Adrenal gland (tissue), 12 donors: ENCODE results near the gene PAPOLB. TPM values are rescaled to one million over a fixed set of nuclear protein-coding genes. Genes with fewer than 3 reads are reported as not detected.

Experiments used
- DNase-seq, 7 donors: peaks; one replicate each; pipeline ENCODE4 v3.0.0-alpha.2; 2019 to 2020
- H3K27ac ChIP-seq, 5 donors: fragments of 200-600 bp; sonication (generic) in 4 of 5; 1 replicate in 3 of 5; 2 replicates in 2 of 5; pipeline versions ENCODE4 v1.5.1 to v1.8.0; 2016 to 2020; ENCODE audit warnings: mild to moderate bottlenecking in 1 of 5
- H3K27me3 ChIP-seq: fragments of 200-600 bp; 2 replicates; pipeline ENCODE4 v1.8.0; 2021
- H3K36me3 ChIP-seq, 2 donors: fragments of 200-600 bp; replicated peaks in 1 of 2; 1 replicate in 1 of 2; 2 replicates in 1 of 2; pipeline versions ENCODE4 v1.5.1 to v1.8.0; 2018 to 2022
- H3K4me1 ChIP-seq, 2 donors: fragments of 200-600 bp; replicated peaks in 1 of 2; 1 replicate in 1 of 2; 2 replicates in 1 of 2; pipeline versions ENCODE4 v1.5.1 to v1.8.0; 2018 to 2021
- H3K4me3 ChIP-seq, 4 donors: fragments of 200-600 bp; sonication (generic) in 3 of 4; one replicate each; pipeline ENCODE4 v1.5.1; 2016 to 2018
- H3K9me3 ChIP-seq, 3 donors: fragments of 200-600 bp; sonication (generic) in 1 of 3; replicated peaks in 1 of 3; 1 replicate in 2 of 3; 2 replicates in 1 of 3; pipeline versions ENCODE4 v1.5.1 to v1.8.0; 2016 to 2021
- CTCF ChIP-seq, 6 experiments: fragments of 450-650 bp in 4 of 6; fragments of 200-600 bp in 2 of 6; sonication (generic) in 1 of 6; IDR thresholded peaks; 1 replicate in 5 of 6; 2 replicates in 1 of 6; pipeline versions ENCODE4 v1.5.1 to v1.8.0; 2016 to 2021; ENCODE audit warnings: antibody characterized with exemption in 6 of 6, mild to moderate bottlenecking in 2 of 6, moderate library complexity in 1 of 6
- POLR2A ChIP-seq, 2 donors: fragments of 450-650 bp; IDR thresholded peaks; one replicate each; pipeline ENCODE4 v1.6.1; 2017; ENCODE audit warnings: antibody characterized with exemption in 2 of 2, mild to moderate bottlenecking in 2 of 2, moderate library complexity in 1 of 2
- WGBS, 4 donors: extraction: QIAGEN DNeasy Blood & Tissue Kit in 2 of 4; methylation state at CpG; one replicate each; pipeline versions ENCODE4 v1.1.5 to v1.1.7; 2013 to 2017; 5-methylcytosine and 5-hydroxymethylcytosine counted together
- intact Hi-C, 2 donors: fragments of 100-400 bp; cut with DNase I; formaldehyde crosslinking; loops; one replicate each; pipeline versions ENCODE4 v1.14.1 to v1.15.0; 2022 to 2023
- polyA plus RNA-seq, 3 donors: library from polyadenylated mRNA; stranded (reverse); fragments of 200-250 nt in 2 of 3; fragments of 350-450 nt in 1 of 3; fragmentation: Illumina TruSeq in 1 of 3; extraction: RNeasy Lipid Tissue Mini Kit (QIAGEN cat#74804) in 1 of 3; gene quantifications; one replicate each; pipeline ENCODE4 v1.2.3, GENCODE V29; 2013 to 2014
- total RNA-seq, 9 donors: library from RNA; depleted of rRNA in 4 of 9; stranded (reverse); fragments of >200 nt in 4 of 9; fragments of 120-200 nt in 1 of 9; fragmentation: NEBNext Ultra II Directional in 1 of 9; extraction: Animal tissue kit (Norgen Biotek cat#: 25700) in 1 of 9; gene quantifications; one replicate each; pipeline versions ENCODE4 v1.1.0 to v1.2.4, GENCODE V29; 2013 to 2023
- donor health status: healthy with polysubstance abuse.
- donor health status: Bipolar disorder and iron deficiency.
- donor health status: DM: yes; HTN: yes; CAD: no.
- donor health status: DM: no; HTN: no; CAD: no.
- donor health status: DM: no; HTN: no; CAD: no.
- donor health status: DM: yes; HTN: yes; CAD: no.

The PAPOLB gene
- total and polyA plus RNA-seq, 12 donors: 0.04 to 0.11 (median 0.08) TPM; not detected in 9

- H3K36me3 ChIP-seq: no peaks in the 10 kb centered on the region
- H3K4me3 ChIP-seq: no peak overlapping the region
- H3K27ac ChIP-seq: no peak overlapping the region
- no peaks in the 10 kb centered on the region for H3K27me3 ChIP-seq
- intact Hi-C loops: no loop called here
- no peaks in the 10 kb centered on the region for H3K4me1 ChIP-seq
- no peaks in the 10 kb centered on the region for H3K9me3 ChIP-seq
- WGBS, 4 donors: 80 to 89% (median 85%) methylated on average over 27 to 31 of the region's 31 CpGs
- no peak for TF ChIP-seq CTCF (IDR thresholded peaks at IDR 0.05)
- no peak for TF ChIP-seq POLR2A (IDR thresholded peaks at IDR 0.05)
- no peak for DNase-seq
Measured at GRCh38 chr7:4873071-4873944, 11.5 kb upstream of the PAPOLB start.

- no peaks in the 10 kb centered on the region for H3K36me3 ChIP-seq
- DNase-seq: peak in 1 of 7 donors; percentile 30
- TF ChIP-seq POLR2A (IDR thresholded peaks at IDR 0.05): no peak
- TF ChIP-seq CTCF (IDR thresholded peaks at IDR 0.05): no peak
- no peak overlapping the region for H3K4me3 ChIP-seq
- 67 to 72% (median 70%) methylated on average over 16 to 19 of the region's 19 CpGs for WGBS, 4 donors
- no peaks in the 10 kb centered on the region for H3K9me3 ChIP-seq
- intact Hi-C loops: no loop called here
- no peaks in the 10 kb centered on the region for H3K4me1 ChIP-seq
- H3K27me3 ChIP-seq: no peaks in the 10 kb centered on the region
- no peak overlapping the region for H3K27ac ChIP-seq
Measured at GRCh38 chr7:4871930-4872675, 10.3 kb upstream of the PAPOLB start.

GRCh38 chr7:4871056-4871680, 9.3 kb upstream of the PAPOLB start:
- TF ChIP-seq POLR2A (IDR thresholded peaks at IDR 0.05) (no peak), CTCF (IDR thresholded peaks at IDR 0.05) (no peak)
- Histone ChIP-seq H3K4me1 (no peaks in the 10 kb centered on the region), H3K9me3 (no peaks in the 10 kb centered on the region), H3K27me3 (no peaks in the 10 kb centered on the region), H3K27ac (no peak overlapping the region), H3K36me3 (no peaks in the 10 kb centered on the region), H3K4me3 (no peak overlapping the region)
- DNase-seq: no peak
- WGBS, 4 donors: 60 to 68% (median 65%) methylated on average over 16 to 23 of the region's 23 CpGs
- intact Hi-C loops: no loop called here

GRCh38 chr7:4868493-4868892, 6.7 kb upstream of the PAPOLB start:
- 88 to 97% (median 89%) methylated on average over 5 of the region's 5 CpGs for WGBS, 4 donors
- no peaks in the 10 kb centered on the region for H3K27me3 ChIP-seq
- H3K4me3 ChIP-seq: no peak overlapping the region
- H3K27ac ChIP-seq: no peak overlapping the region
- no peaks in the 10 kb centered on the region for H3K4me1 ChIP-seq
- H3K36me3 ChIP-seq: no peaks in the 10 kb centered on the region
- peak in 1 of 7 donors; percentile 20 for DNase-seq
- TF ChIP-seq POLR2A (IDR thresholded peaks at IDR 0.05) (no peak), CTCF (IDR thresholded peaks at IDR 0.05) (no peak)
- no peaks in the 10 kb centered on the region for H3K9me3 ChIP-seq
- intact Hi-C loops: no loop called here
